HepG2 (cell line): ENCODE data around the gene ICAM2. TPM values are rescaled to one million over a fixed set of nuclear protein-coding genes. Genes with fewer than 3 reads are reported as not detected.
A peak's percentile ranks its signal among the peaks of the same experiment; 100 is the strongest.

ENCODE experiments used
- BCL6 ChIP-seq: IDR thresholded peaks from 2 replicates; pipeline ENCODE4 v1.6.1; 2016; ENCODE audit warnings: missing genetic modification reagents, missing compliant biosample characterization
- DMAP1 ChIP-seq: IDR thresholded peaks from 2 replicates; pipeline ENCODE4 v1.6.1; 2016
- HCFC1 ChIP-seq: fragments of 150-350 bp; IDR thresholded peaks from 2 replicates; pipeline ENCODE4 v1.6.1; 2014; ENCODE audit warnings: low read depth, low read length
- HNF1B ChIP-seq: sonication (generic); formaldehyde crosslinking; IDR thresholded peaks from 2 replicates; pipeline ENCODE4 v1.5.1; 2020; ENCODE audit warnings: mild to moderate bottlenecking, moderate library complexity, missing genetic modification reagents
- MBD4 ChIP-seq: IDR thresholded peaks from 2 replicates; pipeline ENCODE4 v1.6.1; 2012; ENCODE audit warnings: low read length, inconsistent platforms, borderline replicate concordance
- MIER2 ChIP-seq: IDR thresholded peaks from 2 replicates; pipeline ENCODE4 v1.6.1; 2016; ENCODE audit warnings: missing biosample characterization, missing genetic modification reagents
- PHB2 ChIP-seq: fragments of 450-650 bp; IDR thresholded peaks from 2 replicates; pipeline ENCODE4 v1.6.1; 2018; ENCODE audit not compliant: partially characterized antibody
- POGZ ChIP-seq: sonication (generic); formaldehyde crosslinking; IDR thresholded peaks from 2 replicates; pipeline ENCODE4 v1.4.0; 2020; ENCODE audit warnings: mild to moderate bottlenecking, missing genetic modification reagents
- TBP ChIP-seq: sonication (generic); formaldehyde crosslinking; IDR thresholded peaks from 2 replicates; pipeline ENCODE4 v1.5.0; 2020; ENCODE audit warnings: missing genetic modification reagents
- ZBTB34 ChIP-seq: sonication (generic); formaldehyde crosslinking; IDR thresholded peaks from 2 replicates; pipeline ENCODE4 v1.8.0; 2022; ENCODE audit warnings: mild to moderate bottlenecking, missing genetic modification reagents
- ZFP91 ChIP-seq: sonication (generic); formaldehyde crosslinking; IDR thresholded peaks from 2 replicates; pipeline ENCODE4 v1.9.0; 2022; ENCODE audit warnings: missing genetic modification reagents, mild to moderate bottlenecking, borderline replicate concordance
- ZNF230 ChIP-seq: sonication (generic); formaldehyde crosslinking; IDR thresholded peaks from 2 replicates; pipeline ENCODE4 v1.4.0; 2020; ENCODE audit warnings: mild to moderate bottlenecking, missing genetic modification reagents
- ZNF326 ChIP-seq: sonication (generic); formaldehyde crosslinking; IDR thresholded peaks from 2 replicates; pipeline ENCODE4 v1.4.0; 2020; ENCODE audit warnings: missing genetic modification reagents, borderline replicate concordance
- ZNF331 ChIP-seq: sonication (generic); formaldehyde crosslinking; IDR thresholded peaks from 2 replicates; pipeline ENCODE4 v1.4.0; 2020; ENCODE audit warnings: missing genetic modification reagents
- ZNF496 ChIP-seq: sonication (generic); formaldehyde crosslinking; IDR thresholded peaks from 2 replicates; pipeline ENCODE4 v1.8.1; 2023; ENCODE audit warnings: mild to moderate bottlenecking, moderate library complexity, missing genetic modification reagents; ENCODE audit not compliant: insufficient replicate concordance
- ZNF775 ChIP-seq: sonication (generic); formaldehyde crosslinking; IDR thresholded peaks from 2 replicates; pipeline ENCODE4 v1.4.0; 2020; ENCODE audit warnings: missing genetic modification reagents, mild to moderate bottlenecking, moderate library complexity, borderline replicate concordance
- ZSCAN30 ChIP-seq: sonication (generic); formaldehyde crosslinking; IDR thresholded peaks from 2 replicates; pipeline ENCODE4 v1.5.0; 2020; ENCODE audit warnings: mild to moderate bottlenecking, missing genetic modification reagents
- polyA plus RNA-seq, 8 experiments: library from polyadenylated mRNA; depleted of rRNA in 3 of 8; stranded (reverse) in 7 of 8; unstranded in 1 of 8; fragments of >200 nt; fragmentation: Illumina TruSeq in 4 of 8; extraction: Trizol in 4 of 8; gene quantifications; 2 replicates each; pipeline versions ENCODE4 v1.2.1 to v1.2.3, GENCODE V29; 2011 to 2016; ENCODE audit warnings: low read depth in 4 of 8, missing spikeins in 1 of 8, mixed read lengths in 1 of 8; ENCODE audit not compliant: insufficient read depth in 1 of 8
- total RNA-seq, 5 experiments: library from RNA; depleted of rRNA; stranded (reverse); fragments of >200 nt; fragmentation: Illumina TruSeq; extraction: Trizol; gene quantifications; 2 replicates each; pipeline ENCODE4 v1.2.3, GENCODE V29; 2016; ENCODE audit warnings: low read depth in 1 of 5
- TF ChIP-seq, protein P1 (sequence below): sonication (generic); formaldehyde crosslinking; IDR thresholded peaks from 2 replicates; pipeline ENCODE4 v1.9.0; 2021; ENCODE audit warnings: missing genetic modification reagents, mild to moderate bottlenecking, borderline replicate concordance
- TF ChIP-seq, protein P2 (sequence below): IDR thresholded peaks from 2 replicates; pipeline ENCODE4 v1.6.1; 2012; ENCODE audit warnings: low read length, improper control_type of control experiment
- TF ChIP-seq, protein P3 (sequence below): sonication (generic); formaldehyde crosslinking; IDR thresholded peaks from 2 replicates; pipeline ENCODE4 v1.4.0; 2020; ENCODE audit warnings: missing genetic modification reagents

ICAM2 gene
- total and polyA plus RNA-seq, 2 of the 13 experiments (the other 11 are each of a cell fraction or from before 2014, with no cell fraction given): 10.9 to 20.8 TPM

- no peak; the same call in none of the 2 replicates for TF ChIP-seq HNF1B (CRISPR knock-in tag)
- no peak for TF ChIP-seq DMAP1 (CRISPR knock-in tag)
- no peak for TF ChIP-seq ZBTB34 (CRISPR knock-in tag)
- TF ChIP-seq MBD4: no peak
- no peak for TF ChIP-seq PHB2
- TF ChIP-seq, protein P1, sequence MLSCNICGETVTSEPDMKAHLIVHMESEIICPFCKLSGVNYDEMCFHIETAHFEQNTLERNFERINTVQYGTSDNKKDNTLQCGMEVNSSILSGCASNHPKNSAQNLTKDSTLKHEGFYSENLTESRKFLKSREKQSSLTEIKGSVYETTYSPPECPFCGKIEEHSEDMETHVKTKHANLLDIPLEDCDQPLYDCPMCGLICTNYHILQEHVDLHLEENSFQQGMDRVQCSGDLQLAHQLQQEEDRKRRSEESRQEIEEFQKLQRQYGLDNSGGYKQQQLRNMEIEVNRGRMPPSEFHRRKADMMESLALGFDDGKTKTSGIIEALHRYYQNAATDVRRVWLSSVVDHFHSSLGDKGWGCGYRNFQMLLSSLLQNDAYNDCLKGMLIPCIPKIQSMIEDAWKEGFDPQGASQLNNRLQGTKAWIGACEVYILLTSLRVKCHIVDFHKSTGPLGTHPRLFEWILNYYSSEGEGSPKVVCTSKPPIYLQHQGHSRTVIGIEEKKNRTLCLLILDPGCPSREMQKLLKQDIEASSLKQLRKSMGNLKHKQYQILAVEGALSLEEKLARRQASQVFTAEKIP (CRISPR knock-in tag): no peak
- TF ChIP-seq, protein P2, sequence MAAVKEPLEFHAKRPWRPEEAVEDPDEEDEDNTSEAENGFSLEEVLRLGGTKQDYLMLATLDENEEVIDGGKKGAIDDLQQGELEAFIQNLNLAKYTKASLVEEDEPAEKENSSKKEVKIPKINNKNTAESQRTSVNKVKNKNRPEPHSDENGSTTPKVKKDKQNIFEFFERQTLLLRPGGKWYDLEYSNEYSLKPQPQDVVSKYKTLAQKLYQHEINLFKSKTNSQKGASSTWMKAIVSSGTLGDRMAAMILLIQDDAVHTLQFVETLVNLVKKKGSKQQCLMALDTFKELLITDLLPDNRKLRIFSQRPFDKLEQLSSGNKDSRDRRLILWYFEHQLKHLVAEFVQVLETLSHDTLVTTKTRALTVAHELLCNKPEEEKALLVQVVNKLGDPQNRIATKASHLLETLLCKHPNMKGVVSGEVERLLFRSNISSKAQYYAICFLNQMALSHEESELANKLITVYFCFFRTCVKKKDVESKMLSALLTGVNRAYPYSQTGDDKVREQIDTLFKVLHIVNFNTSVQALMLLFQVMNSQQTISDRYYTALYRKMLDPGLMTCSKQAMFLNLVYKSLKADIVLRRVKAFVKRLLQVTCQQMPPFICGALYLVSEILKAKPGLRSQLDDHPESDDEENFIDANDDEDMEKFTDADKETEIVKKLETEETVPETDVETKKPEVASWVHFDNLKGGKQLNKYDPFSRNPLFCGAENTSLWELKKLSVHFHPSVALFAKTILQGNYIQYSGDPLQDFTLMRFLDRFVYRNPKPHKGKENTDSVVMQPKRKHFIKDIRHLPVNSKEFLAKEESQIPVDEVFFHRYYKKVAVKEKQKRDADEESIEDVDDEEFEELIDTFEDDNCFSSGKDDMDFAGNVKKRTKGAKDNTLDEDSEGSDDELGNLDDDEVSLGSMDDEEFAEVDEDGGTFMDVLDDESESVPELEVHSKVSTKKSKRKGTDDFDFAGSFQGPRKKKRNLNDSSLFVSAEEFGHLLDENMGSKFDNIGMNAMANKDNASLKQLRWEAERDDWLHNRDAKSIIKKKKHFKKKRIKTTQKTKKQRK: no peak
- TF ChIP-seq BCL6 (CRISPR knock-in tag): no peak
- TF ChIP-seq ZFP91: no peak
- TF ChIP-seq MIER2: 0 out of 2 replicates have a peak, but pooled peaks have one; percentile 30
- TF ChIP-seq TBP (CRISPR knock-in tag): no peak
- TF ChIP-seq ZNF331 (CRISPR knock-in tag): 0 out of 2 replicates have a peak, but pooled peaks have one; percentile 25
- no peak for TF ChIP-seq ZNF326
- TF ChIP-seq ZNF775 (CRISPR knock-in tag): no peak
- no peak for TF ChIP-seq ZNF496 (CRISPR knock-in tag)
- no peak for TF ChIP-seq HCFC1
- peak; percentile 62; the same call in 1 of the 2 replicates for TF ChIP-seq POGZ (CRISPR knock-in tag)
- TF ChIP-seq, protein P3, sequence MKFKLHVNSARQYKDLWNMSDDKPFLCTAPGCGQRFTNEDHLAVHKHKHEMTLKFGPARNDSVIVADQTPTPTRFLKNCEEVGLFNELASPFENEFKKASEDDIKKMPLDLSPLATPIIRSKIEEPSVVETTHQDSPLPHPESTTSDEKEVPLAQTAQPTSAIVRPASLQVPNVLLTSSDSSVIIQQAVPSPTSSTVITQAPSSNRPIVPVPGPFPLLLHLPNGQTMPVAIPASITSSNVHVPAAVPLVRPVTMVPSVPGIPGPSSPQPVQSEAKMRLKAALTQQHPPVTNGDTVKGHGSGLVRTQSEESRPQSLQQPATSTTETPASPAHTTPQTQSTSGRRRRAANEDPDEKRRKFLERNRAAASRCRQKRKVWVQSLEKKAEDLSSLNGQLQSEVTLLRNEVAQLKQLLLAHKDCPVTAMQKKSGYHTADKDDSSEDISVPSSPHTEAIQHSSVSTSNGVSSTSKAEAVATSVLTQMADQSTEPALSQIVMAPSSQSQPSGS: no peak
- no peak for TF ChIP-seq ZNF230
- no peak for TF ChIP-seq ZSCAN30 (CRISPR knock-in tag)
Observed at GRCh38 chr17:64007838-64008282, 12.6 kb downstream of the ICAM2 start (continued).
